ENCODE results near the gene FAAP100.
A peak's percentile ranks its signal among the peaks of the same experiment; 100 is the strongest.

FAAP100 gene

GRCh38 chr17:81553018-81553615, 964 bp upstream of the FAAP100 start:
- TF ChIP-seq TAF1 (IDR thresholded peaks at IDR 0.05; ENCODE audit: borderline replicate concordance, insufficient read depth, low read length) (peak; percentile 82), SIN3A (IDR thresholded peaks at IDR 0.05; ENCODE audit: borderline replicate concordance, insufficient read depth, low read length) (no peak; the same call in 1 of the 2 replicates), POLR2AphosphoS5 (IDR thresholded peaks at IDR 0.05; ENCODE audit: low read depth, low read length) (no peak; the same call in 1 of the 2 replicates)

GRCh38 chr17:81551458-81552243, 502 bp downstream of the FAAP100 start:
- TF ChIP-seq POLR2AphosphoS5 (IDR thresholded peaks at IDR 0.05; ENCODE audit: low read depth, low read length) (peak; percentile 34; the same call in 1 of the 2 replicates), SIN3A (IDR thresholded peaks at IDR 0.05; ENCODE audit: borderline replicate concordance, insufficient read depth, low read length) (peak; percentile 53; the same call in 1 of the 2 replicates), TAF1 (IDR thresholded peaks at IDR 0.05; ENCODE audit: borderline replicate concordance, insufficient read depth, low read length) (0 out of 2 replicates have a peak, but pooled peaks have one; percentile 58), REST (IDR thresholded peaks at IDR 0.05; ENCODE audit: insufficient read depth in 1 of 2, low read depth in 2 of 2, low read length in 2 of 2) (no peak)

- TF ChIP-seq SIN3A (IDR thresholded peaks at IDR 0.05; ENCODE audit: borderline replicate concordance, insufficient read depth, low read length): no peak
- no peak for TF ChIP-seq REST (IDR thresholded peaks at IDR 0.05; ENCODE audit: insufficient read depth in 1 of 2, low read depth in 2 of 2, low read length in 2 of 2)
- TF ChIP-seq TAF1 (IDR thresholded peaks at IDR 0.05; ENCODE audit: borderline replicate concordance, insufficient read depth, low read length): no peak
- no peak for TF ChIP-seq FOXP2 (optimal IDR thresholded peaks at IDR 0.05; ENCODE audit: borderline replicate concordance, extremely low read depth, extremely low read length, insufficient read depth)
- TF ChIP-seq POLR2AphosphoS5 (IDR thresholded peaks at IDR 0.05; ENCODE audit: low read depth, low read length): no peak
These were observed 1.2 kb downstream of the FAAP100 start for GRCh38 chr17:81550830-81551457.

GRCh38 chr17:81550285-81550684, 1.9 kb downstream of the FAAP100 start:
- TF ChIP-seq FOXP2 (optimal IDR thresholded peaks at IDR 0.05; ENCODE audit: borderline replicate concordance, extremely low read depth, extremely low read length, insufficient read depth) (no peak), POLR2AphosphoS5 (IDR thresholded peaks at IDR 0.05; ENCODE audit: low read depth, low read length) (no peak), REST (IDR thresholded peaks at IDR 0.05; ENCODE audit: insufficient read depth in 1 of 2, low read depth in 2 of 2, low read length in 2 of 2) (no peak), TAF1 (IDR thresholded peaks at IDR 0.05; ENCODE audit: borderline replicate concordance, insufficient read depth, low read length) (no peak), SIN3A (IDR thresholded peaks at IDR 0.05; ENCODE audit: borderline replicate concordance, insufficient read depth, low read length) (no peak)

GRCh38 chr17:81549826-81550225, 2.3 kb downstream of the FAAP100 start:
- TF ChIP-seq FOXP2 (optimal IDR thresholded peaks at IDR 0.05; ENCODE audit: borderline replicate concordance, extremely low read depth, extremely low read length, insufficient read depth) (no peak), POLR2AphosphoS5 (IDR thresholded peaks at IDR 0.05; ENCODE audit: low read depth, low read length) (no peak), TAF1 (IDR thresholded peaks at IDR 0.05; ENCODE audit: borderline replicate concordance, insufficient read depth, low read length) (no peak), SIN3A (IDR thresholded peaks at IDR 0.05; ENCODE audit: borderline replicate concordance, insufficient read depth, low read length) (no peak), REST (IDR thresholded peaks at IDR 0.05; ENCODE audit: insufficient read depth in 1 of 2, low read depth in 2 of 2, low read length in 2 of 2) (no peak)
